NCI-H2107 treated with DMSO at 0.1 percent for 48 hours (cell line): ENCODE results near the gene ADARB2.

Experiments used
- DNase-seq: peaks from one replicate; lab custom pipeline; 2025; ENCODE audit not compliant: unreplicated experiment; lab: John Stamatoyannopoulos, UW

The ADARB2 gene

GRCh38 chr10:1200866-1201807 lies 536.2 kb downstream of the ADARB2 start:
- no peak for DNase-seq

- no peak for DNase-seq
Observed at GRCh38 chr10:1199897-1200721, 537.2 kb downstream of the ADARB2 start.

- DNase-seq = no peak
Observed at GRCh38 chr10:1199345-1199673, 538.0 kb downstream of the ADARB2 start.

- DNase-seq = peak; percentile 46
Observed at GRCh38 chr10:1198453-1199344, 538.6 kb downstream of the ADARB2 start.

GRCh38 chr10:1197384-1197783 lies 539.9 kb downstream of the ADARB2 start:
- no peak for DNase-seq

- DNase-seq = no peak
Observed at GRCh38 chr10:1196656-1197055, 540.7 kb downstream of the ADARB2 start.

- no peak for DNase-seq
Observed at GRCh38 chr10:1195828-1196227, 541.5 kb downstream of the ADARB2 start.

- no peak for DNase-seq
Observed at GRCh38 chr10:1194161-1194560, 543.2 kb downstream of the ADARB2 start.

- no peak for DNase-seq
Observed at GRCh38 chr10:1193561-1193960, 543.8 kb downstream of the ADARB2 start.

GRCh38 chr10:1191752-1192151 lies 545.6 kb downstream of the ADARB2 start:
- no peak for DNase-seq

- DNase-seq = no peak
Observed at GRCh38 chr10:1190791-1191490, 546.4 kb downstream of the ADARB2 start.

- no peak for DNase-seq
Observed at GRCh38 chr10:1190052-1190395, 547.3 kb downstream of the ADARB2 start.

GRCh38 chr10:1189166-1190051 lies 547.9 kb downstream of the ADARB2 start:
- no peak for DNase-seq

GRCh38 chr10:1188558-1189135 lies 548.7 kb downstream of the ADARB2 start:
- DNase-seq = no peak

GRCh38 chr10:1187855-1188557 lies 549.3 kb downstream of the ADARB2 start:
- DNase-seq = no peak

- no peak for DNase-seq
Observed at GRCh38 chr10:1187151-1187854, 550.0 kb downstream of the ADARB2 start.

GRCh38 chr10:1186683-1186990 lies 550.7 kb downstream of the ADARB2 start:
- no peak for DNase-seq
